Hepatocyte (in vitro differentiated cells): ENCODE data around the gene SRSF7.

Experiments
- CTCF ChIP-seq: fragments of 200-600 bp; sonication (generic); IDR thresholded peaks from 2 replicates; pipeline ENCODE4 v1.5.1; 2016; ENCODE audit warnings: antibody characterized with exemption, mild to moderate bottlenecking; ENCODE audit not compliant: poor library complexity
- EZH2 ChIP-seq: fragments of 200-600 bp; sonication (generic); IDR thresholded peaks from 2 replicates; pipeline ENCODE4 v1.6.1; 2016; ENCODE audit warnings: antibody characterized with exemption, mild to moderate bottlenecking, borderline replicate concordance
- EZH2phosphoT487 ChIP-seq: fragments of 200-600 bp; sonication (generic); IDR thresholded peaks from one replicate; pipeline ENCODE4 v1.6.1; 2018; ENCODE audit warnings: antibody characterized with exemption, mild to moderate bottlenecking, low read depth, moderate library complexity; ENCODE audit not compliant: unreplicated experiment, severe bottlenecking

GRCh38 chr2:38708900-38709566, 42.1 kb downstream of the SRSF7 start:
- TF ChIP-seq CTCF (no peak), EZH2phosphoT487 (no peak), EZH2 (no peak)
